Esophagus (tissue), 2 donors: ENCODE results near the gene ARL10. TPM values are rescaled to one million over a fixed set of nuclear protein-coding genes. Genes with fewer than 3 reads are reported as not detected.
A peak's percentile ranks its signal among the peaks of the same experiment; 100 is the strongest.

Experiments used
- H3K27ac ChIP-seq, 2 donors: one replicate each; pipeline ENCODE4 v1.5.1; 2013; ENCODE audit warnings: low read depth in 2 of 2, mild to moderate bottlenecking in 2 of 2, inconsistent platforms in 1 of 2, low read length in 1 of 2, moderate library complexity in 1 of 2
- H3K27me3 ChIP-seq, 2 donors: one replicate each; pipeline ENCODE4 v1.6.1; 2013; ENCODE audit warnings: low read length in 2 of 2, control low read depth in 1 of 2, mild to moderate bottlenecking in 1 of 2; ENCODE audit not compliant: insufficient read depth in 2 of 2, control insufficient read depth in 1 of 2
- H3K36me3 ChIP-seq, 2 donors: one replicate each; pipeline ENCODE4 v1.6.1; 2013; ENCODE audit warnings: low read length in 1 of 2; ENCODE audit not compliant: control insufficient read depth in 2 of 2, insufficient read depth in 2 of 2
- H3K4me1 ChIP-seq, 2 donors: one replicate each; pipeline ENCODE4 v1.6.1; 2013; ENCODE audit warnings: low read length in 1 of 2; ENCODE audit not compliant: control insufficient read depth in 2 of 2, insufficient read depth in 2 of 2
- H3K4me3 ChIP-seq, 2 donors: one replicate each; pipeline ENCODE4 v1.5.1; 2013; ENCODE audit warnings: low read length in 2 of 2, mild to moderate bottlenecking in 2 of 2, low read depth in 1 of 2, moderate library complexity in 1 of 2
- H3K9me3 ChIP-seq, 2 donors: one replicate each; pipeline ENCODE4 v1.6.1; 2013; ENCODE audit warnings: mild to moderate bottlenecking in 2 of 2, low read depth in 1 of 2, low read length in 1 of 2, moderate library complexity in 1 of 2; ENCODE audit not compliant: control insufficient read depth in 2 of 2, insufficient read depth in 1 of 2
- WGBS, 2 donors: extraction: QIAGEN DNeasy Blood & Tissue Kit; methylation state at CpG; one replicate each; pipeline ENCODE4 v1.1.7; 2013; 5-methylcytosine and 5-hydroxymethylcytosine counted together
- polyA plus RNA-seq, 2 donors: library from polyadenylated mRNA; stranded (reverse); fragments of 200-250 nt; gene quantifications; one replicate each; pipeline ENCODE4 v1.2.3, GENCODE V29; 2013
- donor health status: healthy with polysubstance abuse.
- donor health status: Bipolar disorder and iron deficiency.

Gene ARL10
- polyA plus RNA-seq, 2 donors = 2.4 to 3.8 TPM

DNA sequence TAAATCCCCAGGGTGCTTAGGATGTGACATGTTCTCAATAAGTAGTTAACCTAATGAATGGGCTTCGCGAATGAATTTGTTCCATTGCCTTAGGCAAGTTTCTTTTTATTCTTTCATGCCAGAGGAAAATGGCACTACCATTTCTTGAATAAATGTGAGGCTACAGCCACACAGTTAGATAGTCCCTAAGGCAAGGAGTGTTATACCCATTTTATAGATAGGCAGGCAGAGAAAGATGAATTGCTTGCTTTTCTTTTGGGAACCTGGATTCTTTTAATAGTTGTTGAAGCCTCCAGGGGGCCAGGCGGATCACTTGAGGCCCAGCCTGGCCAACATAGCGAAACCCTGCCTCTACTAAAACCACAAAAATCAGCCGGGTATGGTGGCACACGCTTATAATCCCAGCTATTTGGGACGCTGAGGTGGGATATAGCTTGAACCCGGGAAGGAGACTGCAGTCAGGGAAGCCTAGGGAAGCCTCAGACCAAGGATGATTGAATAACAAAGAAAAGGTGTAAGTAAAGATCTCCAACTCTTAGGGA lies 22.2 kb downstream of the ARL10 start:
- H3K36me3 ChIP-seq = peaks cover 4 to 37% of the 10 kb centered on the region in 2 donors
- H3K27ac ChIP-seq = no peak overlapping the region
- peak overlapping the region; percentile 75 to 81 for H3K4me3 ChIP-seq
- H3K27me3 ChIP-seq = no peaks in the 10 kb centered on the region
- H3K4me1 ChIP-seq = peaks cover 0 to 2% of the 10 kb centered on the region in 2 donors
- H3K9me3 ChIP-seq = no peaks in the 10 kb centered on the region
- 25 to 28% methylated on average over 8 of the region's 8 CpGs for WGBS, 2 donors

- Histone ChIP-seq H3K27me3 (no peaks in the 10 kb centered on the region), H3K4me3 (peak overlapping the region; percentile 75 to 81), H3K36me3 (peaks cover 4 to 42% of the 10 kb centered on the region in 2 donors), H3K4me1 (peaks cover 0 to 2% of the 10 kb centered on the region in 2 donors), H3K27ac (peak overlapping the region; percentile 7 to 100), H3K9me3 (no peaks in the 10 kb centered on the region)
- 0% methylated on average over 29 of the region's 29 CpGs for WGBS, 2 donors
These were observed 22.7 kb downstream of the ARL10 start for GRCh38 chr5:176388003-176388443.

GRCh38 chr5:176388444-176389134 lies 23.3 kb downstream of the ARL10 start, which contains the start of the genes HIGD2A and NOP16:
HIGD2A (plus strand) TSS chr5:176388751; CDS start chr5:176388820, 69 bp downstream.
NOP16 (minus strand) TSS chr5:176388598; CDS start chr5:176388539, 59 bp downstream.
- peaks cover 0 to 2% of the 10 kb centered on the region in 2 donors for H3K4me1 ChIP-seq
- no peaks in the 10 kb centered on the region for H3K9me3 ChIP-seq
- 0% methylated on average over 47 of the region's 47 CpGs for WGBS, 2 donors
- H3K27me3 ChIP-seq = no peaks in the 10 kb centered on the region
- H3K4me3 ChIP-seq = peak within 1 kb of the TSS; percentile 75 to 81
- H3K27ac ChIP-seq = peak within 1 kb of the TSS; percentile 99 to 100
- peaks cover 4 to 38% of the 10 kb centered on the region in 2 donors for H3K36me3 ChIP-seq

GRCh38 chr5:176389135-176390123 lies 24.1 kb downstream of the ARL10 start:
- Histone ChIP-seq H3K4me3 (peak overlapping the region; percentile 75 to 81), H3K4me1 (peaks cover 0 to 2% of the 10 kb centered on the region in 2 donors), H3K36me3 (peaks cover 4 to 35% of the 10 kb centered on the region in 2 donors), H3K27ac (peak overlapping the region; percentile 99 to 100), H3K27me3 (no peaks in the 10 kb centered on the region), H3K9me3 (no peaks in the 10 kb centered on the region)
- WGBS, 2 donors = 26 to 30% methylated on average over 34 to 41 of the region's 41 CpGs

DNA sequence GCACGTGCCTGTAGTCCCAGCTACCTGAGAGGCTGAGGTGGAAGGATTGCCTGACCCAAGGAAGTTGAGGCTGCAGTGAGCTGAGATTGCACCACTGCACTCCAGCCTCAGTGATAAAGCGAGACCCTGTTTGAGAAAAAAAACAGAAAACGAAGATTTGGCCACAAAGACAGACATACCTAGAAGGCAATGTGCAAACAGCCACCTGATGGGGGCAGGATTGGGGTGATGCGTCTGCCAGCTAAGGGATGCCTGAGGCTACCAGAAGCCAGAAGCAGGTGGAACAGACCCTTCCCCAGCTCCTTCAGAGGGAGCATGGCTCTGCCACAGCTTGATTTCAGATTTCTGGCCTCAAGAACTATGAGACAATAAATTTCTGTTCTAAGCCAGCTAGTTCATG lies 26.2 kb downstream of the ARL10 start:
- H3K27ac ChIP-seq = no peak overlapping the region
- WGBS, 2 donors = 86% methylated on average over 4 of the region's 4 CpGs
- H3K9me3 ChIP-seq = no peaks in the 10 kb centered on the region
- H3K36me3 ChIP-seq = peaks cover 7 to 37% of the 10 kb centered on the region in 2 donors
- H3K27me3 ChIP-seq = no peaks in the 10 kb centered on the region
- no peak overlapping the region for H3K4me3 ChIP-seq
- H3K4me1 ChIP-seq = peaks cover 0 to 2% of the 10 kb centered on the region in 2 donors

- WGBS, 2 donors = 90 to 91% methylated on average over 4 of the region's 4 CpGs
- H3K27ac ChIP-seq = peak overlapping the region in 1 of 2 donors; percentile 0
- no peaks in the 10 kb centered on the region for H3K27me3 ChIP-seq
- no peaks in the 10 kb centered on the region for H3K9me3 ChIP-seq
- H3K4me1 ChIP-seq = no peaks in the 10 kb centered on the region
- peaks cover 7 to 39% of the 10 kb centered on the region in 2 donors for H3K36me3 ChIP-seq
- no peak overlapping the region for H3K4me3 ChIP-seq
These were observed 26.7 kb downstream of the ARL10 start for GRCh38 chr5:176391999-176392398.

DNA sequence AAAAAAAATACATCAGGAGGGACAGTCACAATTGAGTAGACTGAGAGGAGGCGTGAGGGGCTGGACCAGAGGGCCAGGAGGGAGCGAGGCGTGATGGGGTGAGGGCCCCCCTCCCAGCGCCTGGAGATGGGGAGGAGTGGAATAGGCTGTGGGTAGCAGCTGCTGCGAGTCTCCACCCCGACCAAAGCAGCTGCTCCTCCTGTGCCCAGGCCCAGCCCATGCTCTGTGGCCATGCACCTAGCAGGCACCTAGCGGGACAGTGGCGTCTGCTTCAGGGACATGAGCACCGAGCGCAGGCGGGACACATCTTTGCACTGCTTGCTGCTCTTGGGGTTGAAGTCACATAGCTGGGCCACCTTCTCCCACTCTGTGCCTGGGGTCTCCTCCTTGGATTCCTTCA lies 27.2 kb downstream of the ARL10 start:
- H3K27me3 ChIP-seq = no peaks in the 10 kb centered on the region
- no peaks in the 10 kb centered on the region for H3K9me3 ChIP-seq
- no peak overlapping the region for H3K4me3 ChIP-seq
- no peak overlapping the region for H3K27ac ChIP-seq
- H3K4me1 ChIP-seq = no peaks in the 10 kb centered on the region
- 88 to 93% methylated on average over 10 to 11 of the region's 11 CpGs for WGBS, 2 donors
- H3K36me3 ChIP-seq = peaks cover 7 to 42% of the 10 kb centered on the region in 2 donors

GRCh38 chr5:176394096-176394495 lies 28.8 kb downstream of the ARL10 start:
- H3K36me3 ChIP-seq = peaks cover 7 to 48% of the 10 kb centered on the region in 2 donors
- WGBS, 2 donors = 92% methylated on average over 9 of the region's 9 CpGs

More at GRCh38 chr5:176394096-176394495, 28.8 kb downstream of the ARL10 start:
- H3K9me3 ChIP-seq = no peaks in the 10 kb centered on the region
- H3K27me3 ChIP-seq = no peaks in the 10 kb centered on the region
- H3K27ac ChIP-seq = no peak overlapping the region
- H3K4me3 ChIP-seq = no peak overlapping the region
- no peaks in the 10 kb centered on the region for H3K4me1 ChIP-seq
